Keratinocyte (primary cell): ENCODE data around the gene ZP1. TPM values are rescaled to one million over a fixed set of nuclear protein-coding genes. Genes with fewer than 3 reads are reported as not detected.

ENCODE experiments used
- DNase-seq: peaks from one replicate; pipeline ENCODE4 v3.0.0-alpha.2; 2011; ENCODE audit warnings: low read depth, missing footprints, low spot score
- FAIRE-seq: peaks from 2 replicates; lab custom pipeline; 2011; peaks lifted over from hg19 to GRCh38; lab: Jason Lieb, UNC
- H2AFZ ChIP-seq: 2 replicates; pipeline ENCODE4 v1.6.0; 2012; ENCODE audit warnings: low read length, control low read depth, inconsistent platforms; ENCODE audit not compliant: control insufficient read depth
- H3K27ac ChIP-seq: 2 replicates; pipeline ENCODE4 v1.5.1; 2011; ENCODE audit warnings: low read length; ENCODE audit not compliant: control insufficient read depth, insufficient read depth
- H3K27me3 ChIP-seq: 3 replicates; pipeline ENCODE4 v1.6.0; 2011; ENCODE audit warnings: low read length; ENCODE audit not compliant: control insufficient read depth, insufficient read depth; ENCODE audit errors: extremely low read depth
- H3K36me3 ChIP-seq, 2 experiments: 2 replicates in 1 of 2; 3 replicates in 1 of 2; pipeline ENCODE4 v1.5.1; 2011; ENCODE audit warnings: low read length in 2 of 2, mild to moderate bottlenecking in 1 of 2; ENCODE audit not compliant: control insufficient read depth in 2 of 2, insufficient read depth in 2 of 2; ENCODE audit errors: extremely low read depth in 1 of 2
- H3K4me1 ChIP-seq: 3 replicates; pipeline ENCODE4 v1.5.1; 2011; ENCODE audit warnings: low read length; ENCODE audit not compliant: control insufficient read depth, insufficient read depth; ENCODE audit errors: extremely low read depth
- H3K4me2 ChIP-seq: 3 replicates; pipeline ENCODE4 v1.6.0; 2011; ENCODE audit warnings: low read depth, low read length; ENCODE audit not compliant: control insufficient read depth, insufficient read depth; ENCODE audit errors: extremely low read depth
- H3K4me3 ChIP-seq, 3 experiments: fragments of 200-600 bp in 1 of 3; sonication (generic) in 1 of 3; 2 replicates in 2 of 3; 3 replicates in 1 of 3; pipeline ENCODE4 v1.5.1; 2011 to 2016; ENCODE audit warnings: low read length in 3 of 3, mild to moderate bottlenecking in 3 of 3, control low read depth in 2 of 3, inconsistent platforms in 1 of 3, low read depth in 1 of 3, mixed read lengths in 1 of 3, mixed run types in 1 of 3, moderate library complexity in 1 of 3; ENCODE audit not compliant: control insufficient read depth in 2 of 3, insufficient read depth in 2 of 3; ENCODE audit errors: extremely low read depth in 1 of 3
- H3K79me2 ChIP-seq: 2 replicates; pipeline ENCODE4 v1.6.0; 2012; ENCODE audit warnings: low read length; ENCODE audit not compliant: control insufficient read depth, insufficient read depth
- H3K9ac ChIP-seq: 3 replicates; pipeline ENCODE4 v1.6.0; 2011; ENCODE audit warnings: low read length; ENCODE audit not compliant: control insufficient read depth, insufficient read depth; ENCODE audit errors: extremely low read depth
- H3K9me1 ChIP-seq: 3 replicates; pipeline ENCODE4 v1.6.0; 2011; ENCODE audit warnings: low read length; ENCODE audit not compliant: control insufficient read depth, insufficient read depth; ENCODE audit errors: extremely low read depth
- H3K9me3 ChIP-seq: 2 replicates; pipeline ENCODE4 v1.5.1; 2012; ENCODE audit warnings: low read depth, low read length; ENCODE audit not compliant: control insufficient read depth
- H4K20me1 ChIP-seq: 3 replicates; pipeline ENCODE4 v1.6.0; 2011; ENCODE audit warnings: low read length; ENCODE audit not compliant: control insufficient read depth, insufficient read depth; ENCODE audit errors: extremely low read depth
- CTCF ChIP-seq, 3 experiments: IDR thresholded peaks in 1 of 3; conservative IDR thresholded peaks in 1 of 3; optimal IDR thresholded peaks in 1 of 3; 2 replicates in 2 of 3; 3 replicates in 1 of 3; pipeline versions ENCODE3 to v1.5.1; 2011; ENCODE audit warnings: low read length in 3 of 3, mild to moderate bottlenecking in 3 of 3, moderate library complexity in 2 of 3, control low read depth in 1 of 3, inconsistent platforms in 1 of 3; ENCODE audit not compliant: insufficient read depth in 2 of 3; ENCODE audit errors: extremely low read depth in 1 of 3
- EZH2 ChIP-seq: IDR thresholded peaks from one replicate; pipeline ENCODE4 v1.6.1; 2012; ENCODE audit warnings: inconsistent platforms, mild to moderate bottlenecking, low read length, moderate library complexity
- dilution Hi-C: fragments of 300-500 bp; cut with MboI; formaldehyde crosslinking; loops from one replicate; pipeline ENCODE4 v1.7.0; 2020; ENCODE audit warnings: low sequenced_read_pairs; ENCODE audit not compliant: extremely low pct_ligation_motif_present
- polyA plus RNA-seq, 5 experiments: library from polyadenylated mRNA; depleted of rRNA in 3 of 5; stranded (reverse) in 3 of 5; stranded (forward) in 1 of 5; unstranded in 1 of 5; fragments of >200 nt; gene quantifications; 1 replicate in 1 of 5; 2 replicates in 3 of 5; 3 replicates in 1 of 5; pipeline versions ENCODE4 v1.2.1 to v1.2.3, GENCODE V29; 2011 to 2012; ENCODE audit warnings: missing spikeins in 2 of 5, low read depth in 1 of 5, low replicate concordance in 1 of 5

ZP1 gene
- polyA plus RNA-seq, 1 donor (not counting 4 experiments of a cell fraction or from before 2014, with no cell fraction given), result not detected

GRCh38 chr11:60854140-60854846 is 13.0 kb upstream of the ZP1 start:
- Histone ChIP-seq H3K79me2 (no peaks in the 10 kb centered on the region), H4K20me1 (no peaks in the 10 kb centered on the region), H3K27me3 (no peaks in the 10 kb centered on the region), H3K9me3 (no peaks in the 10 kb centered on the region), H2AFZ (no peak overlapping the region), H3K9me1 (no peaks in the 10 kb centered on the region), H3K4me3 (no peak overlapping the region), H3K9ac (no peak overlapping the region), H3K4me2 (no peak overlapping the region), H3K27ac (no peak overlapping the region), H3K36me3 (peaks cover 11 to 13% of the 10 kb centered on the region in 2 experiments), H3K4me1 (no peaks in the 10 kb centered on the region)
- DNase-seq (no peak), FAIRE-seq (no peak)
- dilution Hi-C loops, result no loop called here
- TF ChIP-seq CTCF (optimal IDR thresholded peaks at IDR 0.05 in 1 of 3, IDR thresholded peaks at IDR 0.05 in 1 of 3, conservative IDR thresholded peaks at IDR 0.05 in 1 of 3; ENCODE audit: extremely low read depth in 1 of 3, insufficient read depth in 2 of 3, low read length in 3 of 3) (no peak), EZH2 (no peak)

- no peaks in the 10 kb centered on the region for H3K9me1 ChIP-seq
- H3K4me3 ChIP-seq, result no peak overlapping the region
- no peak overlapping the region for H2AFZ ChIP-seq
- no peak overlapping the region for H3K4me2 ChIP-seq
- no peaks in the 10 kb centered on the region for H4K20me1 ChIP-seq
- no peak overlapping the region for H3K9ac ChIP-seq
- DNase-seq, result no peak
- H3K27ac ChIP-seq, result no peak overlapping the region
- H3K27me3 ChIP-seq, result no peaks in the 10 kb centered on the region
- H3K36me3 ChIP-seq, result peaks cover 6 to 7% of the 10 kb centered on the region in 2 experiments
- no peaks in the 10 kb centered on the region for H3K9me3 ChIP-seq
- dilution Hi-C loops, result no loop called here
- no peak for FAIRE-seq
- H3K79me2 ChIP-seq, result no peaks in the 10 kb centered on the region
- no peaks in the 10 kb centered on the region for H3K4me1 ChIP-seq
- TF ChIP-seq EZH2 (no peak), CTCF (optimal IDR thresholded peaks at IDR 0.05 in 1 of 3, IDR thresholded peaks at IDR 0.05 in 1 of 3, conservative IDR thresholded peaks at IDR 0.05 in 1 of 3; ENCODE audit: extremely low read depth in 1 of 3, insufficient read depth in 2 of 3, low read length in 3 of 3) (no peak)
Measured at GRCh38 chr11:60854847-60855725, 12.3 kb upstream of the ZP1 start.
